Immature natural killer cell (primary cell): ENCODE results near the gene VWA3A. TPM values are rescaled to one million over a fixed set of nuclear protein-coding genes. Genes with fewer than 3 reads are reported as not detected.
"Not testable (repeated sequence)": the region's sequence is repeated elsewhere in the genome, so short reads cannot be mapped to it uniquely, and the experiment has no call there.

ENCODE experiments used
- DNase-seq, 3 donors: peaks; one replicate each; pipeline ENCODE4 v3.0.0; 2022; ENCODE audit warnings: mixed read lengths in 1 of 3
- H3K27ac Mint-ChIP-seq, 6 donors: one replicate each; pipeline ENCODE4 v1.8.0; 2020; ENCODE audit warnings: mixed read lengths in 6 of 6, mild to moderate bottlenecking in 5 of 6, inconsistent platforms in 4 of 6, moderate library complexity in 3 of 6
- H3K27me3 Mint-ChIP-seq, 3 donors: one replicate each; pipeline ENCODE4 v1.8.0; 2020 to 2021; ENCODE audit warnings: low read depth in 3 of 3, mild to moderate bottlenecking in 3 of 3, mixed read lengths in 3 of 3, moderate library complexity in 3 of 3, inconsistent platforms in 1 of 3
- H3K36me3 Mint-ChIP-seq, 3 donors: one replicate each; pipeline ENCODE4 v1.8.0; 2020; ENCODE audit warnings: mixed read lengths in 3 of 3, inconsistent platforms in 2 of 3, mild to moderate bottlenecking in 2 of 3
- H3K4me1 Mint-ChIP-seq, 2 donors: one replicate each; pipeline ENCODE4 v1.8.0; 2020; ENCODE audit warnings: inconsistent platforms in 2 of 2, mild to moderate bottlenecking in 2 of 2, mixed read lengths in 2 of 2, moderate library complexity in 1 of 2
- H3K4me3 Mint-ChIP-seq, 5 donors: one replicate each; pipeline ENCODE4 v1.8.0; 2020; ENCODE audit warnings: mild to moderate bottlenecking in 5 of 5, mixed read lengths in 5 of 5, inconsistent platforms in 3 of 5, moderate library complexity in 3 of 5
- H3K9me3 Mint-ChIP-seq, 6 donors: one replicate each; pipeline ENCODE4 v1.8.0; 2020; ENCODE audit warnings: mild to moderate bottlenecking in 6 of 6, mixed read lengths in 6 of 6, inconsistent platforms in 4 of 6, moderate library complexity in 3 of 6
- polyA plus RNA-seq, 3 donors: library from polyadenylated mRNA; unstranded; fragments of 300-500 nt; fragmentation: Illumina TruSeq; gene quantifications; one replicate each; pipeline ENCODE4 v1.2.3, GENCODE V29; 2021

Gene VWA3A
- polyA plus RNA-seq, 3 donors from 2014 or later, result not detected

DNA sequence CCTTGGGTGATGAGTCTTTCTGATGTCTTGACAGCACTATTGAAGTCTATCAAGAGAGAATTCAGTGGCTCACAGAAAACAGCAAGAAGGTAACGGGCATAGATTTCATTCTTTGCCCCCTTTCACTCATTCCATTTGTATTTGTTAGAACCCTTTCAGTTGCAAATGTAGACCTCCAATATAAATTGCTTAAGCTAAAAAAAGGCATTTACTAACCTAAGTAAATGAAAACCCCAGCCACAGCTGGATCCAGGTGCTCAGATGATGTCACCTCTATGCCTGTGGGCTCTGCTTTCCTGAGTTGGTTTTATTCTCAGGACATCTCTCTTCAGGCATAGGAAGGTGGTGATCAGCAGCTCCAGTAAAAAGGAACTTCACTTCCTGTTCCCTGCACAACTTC lies 11.1 kb downstream of the VWA3A start:
- Mint-ChIP-seq H3K4me1 (peaks cover 6 to 8% of the 10 kb centered on the region in 2 donors), H3K27me3 (peaks cover 0 to 5% (median 2%) of the 10 kb centered on the region in 3 donors), H3K9me3 (no peaks in the 10 kb centered on the region), H3K36me3 (no peaks in the 10 kb centered on the region), H3K27ac (no peak overlapping the region), H3K4me3 (no peak overlapping the region)
- no peak for DNase-seq

DNA sequence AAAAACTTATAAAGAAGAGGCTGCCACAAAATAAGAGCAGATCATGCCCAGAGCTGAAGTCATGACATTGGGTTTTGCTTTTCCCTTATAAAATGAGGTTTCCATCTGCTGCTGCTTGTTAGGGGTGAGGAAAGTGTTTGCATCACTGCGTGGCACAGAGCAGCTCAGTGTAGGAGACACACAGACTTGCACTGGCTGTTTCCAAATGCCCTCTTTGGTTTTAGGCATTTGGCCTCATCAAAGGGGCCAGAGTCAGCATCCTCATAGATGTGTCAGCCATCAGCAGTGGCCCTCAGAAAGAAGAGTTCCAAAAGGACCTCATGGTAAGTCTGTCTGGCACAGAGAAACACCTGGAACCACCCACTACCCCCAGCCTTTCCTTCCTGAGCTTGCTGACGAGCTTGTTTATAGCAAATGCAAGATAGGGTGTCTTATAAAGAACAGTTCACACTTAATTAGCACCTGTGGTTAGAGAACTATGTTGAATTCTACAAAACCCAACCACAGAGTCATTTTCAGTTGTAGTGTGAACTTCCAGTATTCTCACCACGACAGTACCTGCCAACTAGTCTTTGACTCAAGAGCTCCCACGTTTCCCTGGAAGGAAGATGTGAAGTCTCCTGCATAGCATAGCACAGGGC lies 17.0 kb downstream of the VWA3A start:
- H3K36me3 Mint-ChIP-seq, result no peaks in the 10 kb centered on the region
- peak; percentile 9 to 37 (median 29) for DNase-seq
- peaks cover 18 to 28% of the 10 kb centered on the region in 2 donors for H3K4me1 Mint-ChIP-seq
- H3K4me3 Mint-ChIP-seq, result peak overlapping the region in 2 of 5 donors; percentile 43 to 55
- H3K9me3 Mint-ChIP-seq, result no peaks in the 10 kb centered on the region
- peak overlapping the region in 5 of 6 donors; percentile 29 to 78 (median 70) for H3K27ac Mint-ChIP-seq
- H3K27me3 Mint-ChIP-seq, result peaks cover 0 to 3% (median 0%) of the 10 kb centered on the region in 3 donors

DNA sequence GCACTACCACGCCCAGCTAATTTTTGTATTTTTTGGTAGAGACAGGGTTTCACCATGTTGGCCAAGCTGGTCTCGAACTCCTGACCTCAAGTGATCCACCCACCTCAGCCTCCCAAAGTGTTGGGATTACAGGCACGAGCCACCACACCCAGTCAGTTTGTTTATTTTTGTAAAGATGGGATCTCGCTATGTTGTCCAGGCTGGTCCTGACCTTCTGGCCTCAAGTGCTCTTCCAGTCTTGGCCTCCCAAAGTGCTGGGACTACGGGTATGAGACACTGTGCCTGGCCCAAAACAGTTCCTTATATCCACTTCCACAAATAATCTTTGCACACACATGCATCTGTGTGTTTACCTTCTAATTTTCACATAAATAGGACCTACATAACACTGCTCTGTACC lies 19.3 kb downstream of the VWA3A start:
- H3K9me3 Mint-ChIP-seq, H3K4me3 Mint-ChIP-seq, H3K27ac Mint-ChIP-seq, H3K36me3 Mint-ChIP-seq, H3K27me3 Mint-ChIP-seq, DNase-seq: not testable (repeated sequence)
- peaks cover 18 to 28% of the 10 kb centered on the region in 2 donors for H3K4me1 Mint-ChIP-seq

DNA sequence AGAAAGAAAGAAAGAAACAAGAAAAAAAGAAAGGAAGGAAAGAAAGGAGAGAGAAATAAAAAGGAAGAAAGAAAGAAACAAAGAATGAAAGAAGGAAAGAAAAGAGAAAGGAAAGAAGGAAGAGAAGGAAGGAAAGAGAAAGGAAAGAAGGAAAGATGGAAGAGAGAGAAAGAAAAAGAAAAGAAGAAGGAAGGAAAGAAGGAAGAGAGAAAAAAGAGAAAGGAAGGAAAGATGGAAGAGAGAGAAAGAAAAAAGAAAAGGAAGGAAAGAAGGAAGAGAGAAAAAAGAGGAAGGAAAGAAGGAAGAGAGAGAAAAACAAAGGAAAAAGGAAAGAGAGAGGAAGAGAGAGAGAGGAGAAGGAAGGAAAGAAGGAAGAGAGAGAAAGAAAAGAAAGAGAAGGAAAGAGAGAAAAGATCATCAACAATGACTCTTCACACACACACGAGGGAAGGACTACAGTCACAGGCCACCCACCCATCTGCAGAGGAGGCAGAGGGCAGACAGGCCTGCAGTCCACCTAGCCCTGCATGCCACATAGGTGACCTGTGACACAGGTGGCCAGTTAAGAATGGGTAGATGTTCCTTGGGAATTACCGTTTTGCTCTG lies 23.9 kb downstream of the VWA3A start:
- no peaks in the 10 kb centered on the region for H3K36me3 Mint-ChIP-seq
- DNase-seq, result no peak
- H3K4me3 Mint-ChIP-seq, result no peak overlapping the region
- H3K9me3 Mint-ChIP-seq, result no peaks in the 10 kb centered on the region
- no peaks in the 10 kb centered on the region for H3K27me3 Mint-ChIP-seq
- H3K4me1 Mint-ChIP-seq, result no peaks in the 10 kb centered on the region
- peak overlapping the region in 1 of 6 donors; percentile 40 for H3K27ac Mint-ChIP-seq

DNA sequence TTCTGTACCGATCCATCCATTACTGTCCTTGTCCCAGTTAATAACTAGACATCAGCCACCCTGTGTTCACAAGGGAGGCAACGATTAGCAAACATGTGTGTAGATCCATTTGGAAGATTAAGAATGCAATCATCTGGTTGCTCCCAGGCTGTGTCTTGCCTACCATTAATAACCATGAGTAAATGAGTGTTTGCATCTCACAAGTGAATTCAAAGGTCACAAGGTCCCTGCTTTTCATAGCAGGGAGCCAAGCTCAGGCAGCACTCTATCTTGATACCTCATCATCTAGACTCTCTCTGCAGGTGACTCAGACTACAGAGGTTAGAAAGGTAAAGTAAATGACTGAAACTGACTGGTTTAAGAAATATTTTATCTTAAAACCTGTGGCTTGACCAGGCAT lies 25.3 kb downstream of the VWA3A start:
- no peak overlapping the region for H3K4me3 Mint-ChIP-seq
- H3K27me3 Mint-ChIP-seq, result no peaks in the 10 kb centered on the region
- H3K27ac Mint-ChIP-seq, result no peak overlapping the region
- DNase-seq, result no peak
- no peaks in the 10 kb centered on the region for H3K9me3 Mint-ChIP-seq
- H3K36me3 Mint-ChIP-seq, result no peaks in the 10 kb centered on the region
- no peaks in the 10 kb centered on the region for H3K4me1 Mint-ChIP-seq

DNA sequence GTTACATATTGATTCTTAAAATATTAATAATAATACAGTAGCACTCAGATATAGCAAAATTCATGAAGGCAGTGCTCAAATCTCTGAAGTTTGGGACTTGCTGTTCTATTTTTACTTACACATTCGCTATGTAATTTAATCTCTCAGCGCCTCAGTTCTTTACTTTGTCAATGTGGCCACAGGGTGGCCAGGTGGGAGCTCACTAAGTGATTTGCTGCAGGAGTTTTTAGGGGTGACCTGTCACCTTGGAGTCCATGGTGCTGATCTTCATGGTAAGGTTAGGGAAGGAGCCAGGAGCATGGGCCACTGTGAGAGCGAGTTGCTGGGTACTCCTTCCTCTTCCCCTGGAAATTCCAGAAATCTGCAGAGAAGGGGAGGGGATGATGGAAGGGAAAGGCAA lies 28.1 kb downstream of the VWA3A start:
- H3K27me3 Mint-ChIP-seq, result peaks cover 0 to 2% (median 0%) of the 10 kb centered on the region in 3 donors
- H3K4me1 Mint-ChIP-seq, result no peaks in the 10 kb centered on the region
- H3K36me3 Mint-ChIP-seq, result no peaks in the 10 kb centered on the region
- DNase-seq, result no peak
- no peaks in the 10 kb centered on the region for H3K9me3 Mint-ChIP-seq
- no peak overlapping the region for H3K4me3 Mint-ChIP-seq
- no peak overlapping the region for H3K27ac Mint-ChIP-seq

DNA sequence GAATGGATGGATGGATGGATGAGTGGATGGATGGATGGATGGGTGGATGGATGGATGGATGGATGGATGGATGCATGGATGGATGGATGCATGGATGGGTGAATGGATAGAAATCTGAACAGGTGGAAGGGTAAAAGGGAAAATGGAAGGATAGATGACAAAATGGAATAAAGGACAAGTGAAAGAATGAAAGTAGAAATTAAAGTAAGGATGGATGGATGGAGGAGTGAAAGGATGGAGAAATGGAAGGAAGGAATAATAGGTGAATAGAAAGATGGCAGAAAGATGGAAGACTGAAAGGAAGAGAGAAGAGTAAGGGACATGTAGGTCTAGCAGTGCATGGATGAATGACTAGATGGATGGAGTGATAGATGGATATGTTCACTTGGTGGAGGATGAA lies 29.9 kb downstream of the VWA3A start:
- no peaks in the 10 kb centered on the region for H3K9me3 Mint-ChIP-seq
- no peak overlapping the region for H3K4me3 Mint-ChIP-seq
- H3K27me3 Mint-ChIP-seq, result peaks cover 2% of the 10 kb centered on the region in 3 donors
- no peak overlapping the region for H3K27ac Mint-ChIP-seq
- no peak for DNase-seq
- no peaks in the 10 kb centered on the region for H3K36me3 Mint-ChIP-seq
- H3K4me1 Mint-ChIP-seq, result no peaks in the 10 kb centered on the region

DNA sequence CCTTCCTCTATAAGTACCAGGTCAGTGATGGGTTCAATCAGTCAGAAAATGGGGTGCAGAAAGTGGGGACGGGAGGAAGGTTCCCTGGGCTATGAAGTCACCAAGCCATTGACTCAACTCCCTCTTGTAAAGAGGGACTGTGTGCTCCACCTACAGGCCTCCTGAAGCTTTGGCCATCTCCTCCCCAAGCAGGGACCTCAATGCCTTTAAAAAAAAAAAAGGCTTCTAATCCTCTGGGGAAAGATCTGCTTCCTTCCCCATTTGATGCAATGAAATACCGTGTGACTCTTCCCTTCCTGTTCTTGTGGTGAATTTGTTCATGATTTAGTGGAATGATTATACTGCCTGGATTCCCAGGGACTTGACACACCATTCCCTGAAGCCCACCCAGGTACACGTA lies 30.8 kb downstream of the VWA3A start:
- no peaks in the 10 kb centered on the region for H3K9me3 Mint-ChIP-seq
- H3K27me3 Mint-ChIP-seq, result peaks cover 2% of the 10 kb centered on the region in 3 donors
- DNase-seq, result no peak
- H3K4me1 Mint-ChIP-seq, result no peaks in the 10 kb centered on the region
- no peaks in the 10 kb centered on the region for H3K36me3 Mint-ChIP-seq
- peak overlapping the region in 1 of 6 donors; percentile 44 for H3K27ac Mint-ChIP-seq
- H3K4me3 Mint-ChIP-seq, result no peak overlapping the region

DNA sequence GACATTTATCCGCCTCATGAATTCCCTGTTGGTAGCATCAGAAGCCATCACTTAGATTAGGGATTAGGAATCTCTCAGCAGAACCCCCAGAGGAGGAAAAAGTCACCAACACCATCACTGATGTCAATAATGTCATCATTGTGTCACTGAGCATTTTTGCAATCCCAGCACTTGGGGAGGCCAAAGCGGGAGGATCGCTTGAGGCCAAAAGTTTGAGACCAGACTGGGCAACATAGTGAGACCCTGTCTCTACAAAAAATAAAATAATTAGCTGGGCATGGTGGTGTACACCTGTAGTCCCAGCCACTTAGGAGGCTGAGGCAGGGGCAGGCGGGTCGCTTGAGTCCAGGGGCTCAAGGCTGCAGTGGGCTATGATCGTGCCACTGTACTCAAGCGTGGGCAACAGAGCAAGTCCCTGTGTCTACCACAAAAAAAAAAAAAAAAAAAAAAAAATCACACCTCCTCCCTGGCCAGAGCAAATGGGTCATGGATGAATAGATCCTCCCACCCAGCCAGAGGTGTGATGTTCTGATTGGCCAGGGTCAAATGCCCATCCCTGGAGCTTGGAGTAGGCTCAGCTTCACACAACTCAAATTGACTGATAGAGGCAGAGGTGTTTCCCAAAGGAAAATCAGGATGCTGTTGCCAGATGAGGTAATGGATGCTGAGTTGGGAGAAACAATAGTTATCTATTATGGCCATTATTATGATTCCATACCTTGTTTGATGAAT lies 31.6 kb downstream of the VWA3A start:
- Mint-ChIP-seq H3K9me3 (no peaks in the 10 kb centered on the region), H3K27me3 (peaks cover 2% of the 10 kb centered on the region in 3 donors)

DNA sequence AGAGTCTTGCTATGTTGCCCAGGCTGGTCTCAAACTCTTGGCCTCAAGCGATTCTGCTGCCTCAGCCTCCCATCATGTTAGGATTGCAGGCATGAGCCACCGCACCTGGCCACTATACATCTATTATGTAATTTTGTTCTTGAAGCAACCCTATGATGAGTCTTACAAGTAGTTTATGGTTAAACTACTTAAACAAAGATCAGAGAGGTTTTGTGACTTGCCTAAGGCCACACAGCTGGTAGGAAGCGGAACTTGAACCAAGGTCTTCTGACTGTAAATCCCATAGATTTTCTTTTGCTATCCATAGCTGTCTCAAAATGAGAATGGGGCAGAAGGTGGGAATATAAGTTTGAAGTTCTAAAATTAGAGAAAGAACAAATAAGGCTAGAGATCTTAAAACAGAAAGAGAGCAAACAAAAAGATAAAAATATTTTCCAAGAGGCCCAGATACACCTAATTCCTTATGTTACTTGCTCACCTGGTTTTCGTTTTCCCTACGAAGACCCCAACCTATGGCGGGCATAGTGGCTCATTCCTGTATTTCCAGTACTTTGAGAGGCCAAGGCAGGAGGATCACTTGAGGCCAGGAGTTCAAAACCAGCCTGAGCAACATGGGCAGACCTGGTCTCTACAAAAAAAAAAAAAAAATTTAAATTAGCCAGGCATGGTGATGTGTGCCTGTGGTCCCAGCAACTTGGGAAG lies 32.4 kb downstream of the VWA3A start:
- Mint-ChIP-seq H3K4me3 (no peak overlapping the region), H3K27me3 (peaks cover 2% of the 10 kb centered on the region in 3 donors), H3K9me3 (no peaks in the 10 kb centered on the region), H3K4me1 (no peaks in the 10 kb centered on the region), H3K27ac (no peak overlapping the region), H3K36me3 (no peaks in the 10 kb centered on the region)
- no peak for DNase-seq

More for the DNA sequence above, 31.6 kb downstream of the VWA3A start:
- no peak for DNase-seq
- Mint-ChIP-seq H3K4me3 (no peak overlapping the region), H3K27ac (peak overlapping the region in 1 of 6 donors; percentile 44), H3K4me1 (no peaks in the 10 kb centered on the region), H3K36me3 (no peaks in the 10 kb centered on the region)

DNA sequence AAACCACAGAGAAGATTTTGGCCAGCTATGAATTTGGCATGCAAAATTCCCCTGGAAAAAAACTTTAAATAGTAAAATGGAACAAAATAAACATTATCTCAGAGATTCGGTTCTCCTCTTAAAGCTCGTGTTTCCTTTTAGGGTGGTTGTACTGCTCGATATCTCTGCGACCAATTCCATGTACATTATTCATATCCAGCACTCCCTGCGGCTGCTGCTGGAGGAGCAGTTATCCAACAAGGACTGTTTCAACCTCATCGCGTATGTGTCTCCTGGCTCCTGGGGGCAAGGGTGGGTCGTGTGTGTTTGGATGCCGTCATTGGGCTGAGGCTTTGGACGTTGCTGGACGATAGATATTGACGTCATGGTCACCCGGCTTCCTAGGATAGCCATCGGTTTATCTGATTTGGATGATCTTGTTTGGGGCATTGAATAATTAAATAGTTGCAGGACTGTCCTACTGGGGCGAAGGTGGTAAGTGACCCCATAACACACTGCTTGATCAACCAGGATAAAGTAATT lies 33.8 kb downstream of the VWA3A start:
- no peak overlapping the region for H3K4me3 Mint-ChIP-seq
- DNase-seq, result no peak
- no peaks in the 10 kb centered on the region for H3K4me1 Mint-ChIP-seq
- no peaks in the 10 kb centered on the region for H3K36me3 Mint-ChIP-seq
- no peak overlapping the region for H3K27ac Mint-ChIP-seq
- H3K27me3 Mint-ChIP-seq, result peaks cover 2% of the 10 kb centered on the region in 3 donors
- H3K9me3 Mint-ChIP-seq, result no peaks in the 10 kb centered on the region

DNA sequence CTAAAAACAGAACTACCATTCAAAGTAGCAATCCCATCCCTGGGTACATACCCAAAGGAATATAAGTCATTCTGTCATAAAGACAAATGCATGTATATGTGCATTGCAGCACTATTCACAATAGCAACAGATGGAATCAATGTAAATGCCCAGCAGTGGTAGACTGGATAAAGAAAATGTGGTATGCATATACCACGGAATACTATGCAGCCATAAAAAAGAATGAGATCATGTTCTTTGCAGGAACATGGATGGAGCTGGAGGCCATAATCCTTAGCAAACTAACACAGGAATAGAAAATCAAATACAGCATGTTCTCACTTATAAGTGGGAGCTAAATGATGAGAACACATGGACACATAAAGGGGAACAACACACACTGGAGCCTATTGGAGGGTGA lies 36.2 kb downstream of the VWA3A start:
- H3K27ac Mint-ChIP-seq, DNase-seq, H3K27me3 Mint-ChIP-seq, H3K36me3 Mint-ChIP-seq, H3K4me1 Mint-ChIP-seq, H3K9me3 Mint-ChIP-seq, H3K4me3 Mint-ChIP-seq: not testable (repeated sequence)

DNA sequence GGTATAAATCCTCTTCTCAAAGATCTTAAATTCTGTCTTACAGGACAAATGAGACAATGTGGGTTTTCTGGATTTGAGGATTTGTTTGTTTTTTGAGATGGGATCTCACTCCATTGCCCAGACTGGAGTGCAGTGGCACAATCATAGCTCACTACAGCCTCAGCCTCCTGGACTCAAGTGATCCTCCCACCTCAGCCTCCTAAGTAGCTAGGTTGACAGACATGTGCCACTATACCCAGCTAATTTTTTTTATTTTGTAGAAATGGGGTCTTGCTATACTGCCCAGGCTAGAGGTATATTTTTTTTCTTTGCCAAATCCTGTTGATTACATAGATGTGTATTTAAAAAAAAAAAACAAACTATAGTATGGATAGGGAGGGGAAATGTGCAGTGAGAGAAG lies 38.2 kb downstream of the VWA3A start:
- Mint-ChIP-seq H3K27ac (no peak overlapping the region), H3K4me3 (no peak overlapping the region), H3K4me1 (no peaks in the 10 kb centered on the region), H3K9me3 (no peaks in the 10 kb centered on the region), H3K27me3 (peaks cover 0 to 2% (median 2%) of the 10 kb centered on the region in 3 donors), H3K36me3 (no peaks in the 10 kb centered on the region)
- DNase-seq, result no peak

DNA sequence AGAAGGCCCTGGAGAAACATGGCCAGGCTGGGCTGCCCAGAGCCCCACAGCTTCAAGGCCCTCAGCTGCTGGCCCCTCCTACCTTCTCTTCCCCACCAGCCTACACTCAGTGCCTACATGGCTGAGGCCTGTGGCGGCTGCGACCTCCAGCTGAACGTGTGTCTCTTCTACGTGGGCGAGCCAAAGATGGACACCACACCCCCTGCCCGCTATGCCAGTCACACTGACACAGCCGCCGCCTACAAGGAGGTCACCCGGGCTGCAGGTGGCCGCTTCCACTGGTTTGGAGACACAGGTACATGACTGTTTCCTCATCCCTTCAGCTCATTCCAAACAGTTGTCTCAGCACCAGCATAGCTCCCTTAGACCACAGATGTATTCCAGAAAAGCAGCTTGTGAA lies 40.5 kb downstream of the VWA3A start:
- Mint-ChIP-seq H3K36me3 (no peaks in the 10 kb centered on the region), H3K9me3 (no peaks in the 10 kb centered on the region), H3K27me3 (no peaks in the 10 kb centered on the region), H3K4me3 (no peak overlapping the region), H3K4me1 (no peaks in the 10 kb centered on the region), H3K27ac (no peak overlapping the region)
- no peak for DNase-seq
